Neural cell (in vitro differentiated cells): Measurements from ENCODE around the gene DNAJB9. TPM values are rescaled to one million over a fixed set of nuclear protein-coding genes. Genes with fewer than 3 reads are reported as not detected.

Experiments
- H2AFZ ChIP-seq: fragments of 200-600, 300-800 bp; sonication (generic), shearing (Covaris generic); 2 replicates; pipeline ENCODE4 v1.6.0; 2014; ENCODE audit warnings: low read depth, mild to moderate bottlenecking, antibody characterized with exemption, low read length, moderate library complexity
- H3F3A ChIP-seq: fragments of 200-600 bp; shearing (Covaris generic); 2 replicates; pipeline ENCODE4 v1.6.1; 2016; ENCODE audit warnings: mild to moderate bottlenecking, moderate library complexity, mixed read lengths, antibody characterized with exemption, low read length; ENCODE audit not compliant: insufficient read depth, poor library complexity, severe bottlenecking
- H3K27ac ChIP-seq: fragments of 200-600, 300-800 bp; sonication (generic), shearing (Covaris generic); 2 replicates; pipeline ENCODE4 v1.5.1; 2014; ENCODE audit warnings: mild to moderate bottlenecking, low read length, moderate library complexity
- H3K27me3 ChIP-seq: fragments of 300-800, 200-600 bp; sonication (generic), shearing (Covaris generic); 2 replicates; pipeline ENCODE4 v1.6.0; 2014; ENCODE audit warnings: mild to moderate bottlenecking, low read depth, low read length, moderate library complexity; ENCODE audit not compliant: insufficient read depth
- H3K36me3 ChIP-seq: fragments of 300-800, 200-600 bp; sonication (generic), shearing (Covaris generic); 2 replicates; pipeline ENCODE4 v1.5.1; 2014; ENCODE audit warnings: mild to moderate bottlenecking, antibody characterized with exemption, low read length, moderate library complexity; ENCODE audit not compliant: insufficient read depth
- H3K4me2 ChIP-seq: fragments of 300-800, 200-600 bp; sonication (generic), shearing (Covaris generic); 2 replicates; pipeline ENCODE4 v1.6.0; 2014; ENCODE audit warnings: mild to moderate bottlenecking, low read length
- H3K4me3 ChIP-seq: fragments of 300-800, 200-600 bp; sonication (generic), shearing (Covaris generic); 2 replicates; pipeline ENCODE4 v1.5.1; 2014; ENCODE audit warnings: mild to moderate bottlenecking, low read length, moderate library complexity
- H3K79me2 ChIP-seq: fragments of 200-600 bp; shearing (Covaris generic); replicated peaks from 2 replicates; pipeline ENCODE4 v1.6.0; 2014; ENCODE audit warnings: mild to moderate bottlenecking, low read length, moderate library complexity; ENCODE audit not compliant: insufficient read depth
- H3K9ac ChIP-seq: fragments of 300-800, 200-600 bp; sonication (generic), shearing (Covaris generic); 2 replicates; pipeline ENCODE4 v1.6.1; 2016; ENCODE audit warnings: mild to moderate bottlenecking, low read length, mixed read lengths
- H3K9me2 ChIP-seq: fragments of 200-600 bp; shearing (Covaris generic); 2 replicates; pipeline ENCODE4 v1.6.1; 2016; ENCODE audit warnings: mild to moderate bottlenecking, low read length, mixed read lengths; ENCODE audit not compliant: insufficient read depth
- H3K9me3 ChIP-seq: fragments of 200-600, 300-800 bp; sonication (generic), shearing (Covaris generic); 2 replicates; pipeline ENCODE4 v1.6.1; 2016; ENCODE audit warnings: mild to moderate bottlenecking, mixed run types, low read length, moderate library complexity, mixed read lengths
- H4K20me1 ChIP-seq: fragments of 200-600 bp; shearing (Covaris generic); 2 replicates; pipeline ENCODE4 v1.6.1; 2016; ENCODE audit warnings: mild to moderate bottlenecking, mixed run types; ENCODE audit not compliant: insufficient read depth
- CTCF ChIP-seq: fragments of 450-650 bp; IDR thresholded peaks from 2 replicates; pipeline ENCODE4 v1.5.1; 2014; ENCODE audit warnings: antibody characterized with exemption, mild to moderate bottlenecking, moderate library complexity; ENCODE audit not compliant: poor library complexity, severe bottlenecking
- EP300 ChIP-seq: fragments of 450-650 bp; conservative IDR thresholded peaks from 2 replicates; pipeline ENCODE4 v1.6.1; 2014; ENCODE audit warnings: antibody characterized with exemption, mild to moderate bottlenecking, moderate library complexity; ENCODE audit not compliant: poor library complexity, severe bottlenecking
- EZH2 ChIP-seq: fragments of 200-600, 300-800 bp; shearing (Covaris generic), sonication (generic); IDR thresholded peaks from 2 replicates; pipeline ENCODE4 v1.6.1; 2014; ENCODE audit warnings: antibody characterized with exemption, low read length, borderline replicate concordance, mild to moderate bottlenecking; ENCODE audit not compliant: insufficient read depth, poor library complexity, severe bottlenecking
- MXI1 ChIP-seq: fragments of 450-650 bp; conservative IDR thresholded peaks from 2 replicates; pipeline ENCODE4 v1.6.1; 2014; ENCODE audit warnings: antibody characterized with exemption, mild to moderate bottlenecking; ENCODE audit not compliant: poor library complexity, severe bottlenecking
- POLR2AphosphoS5 ChIP-seq: IDR thresholded peaks from 2 replicates; pipeline ENCODE4 v1.6.1; 2012
- RAD21 ChIP-seq: fragments of 450-650 bp; conservative IDR thresholded peaks from 2 replicates; pipeline ENCODE4 v1.6.1; 2014; ENCODE audit warnings: antibody characterized with exemption, mild to moderate bottlenecking, moderate library complexity
- REST ChIP-seq: IDR thresholded peaks from 2 replicates; pipeline ENCODE4 v1.6.1; 2012; ENCODE audit warnings: borderline replicate concordance
- SMC3 ChIP-seq: fragments of 450-650 bp; conservative IDR thresholded peaks from 2 replicates; pipeline ENCODE4 v1.6.1; 2014; ENCODE audit warnings: antibody characterized with exemption, mild to moderate bottlenecking, moderate library complexity; ENCODE audit not compliant: poor library complexity
- TAF1 ChIP-seq: IDR thresholded peaks from 2 replicates; pipeline ENCODE4 v1.6.1; 2012; ENCODE audit warnings: low read depth
- polyA plus RNA-seq: library from polyadenylated mRNA; depleted of rRNA; stranded (reverse); fragments of >200 nt; gene quantifications from 2 replicates; pipeline ENCODE4 v1.2.3, GENCODE V29; 2014

DNAJB9 gene
- polyA plus RNA-seq, 1 donor from 2014 or later, result 102 TPM

- Histone ChIP-seq H3K79me2 (peaks cover 45% of the 10 kb centered on the region), H3K4me2 (peak overlapping the region; percentile 96), H3K9ac (peak overlapping the region; percentile 89), H2AFZ (peak overlapping the region; percentile 41), H3K27me3 (no peaks in the 10 kb centered on the region), H4K20me1 (peaks cover 3% of the 10 kb centered on the region), H3K9me2 (no peaks in the 10 kb centered on the region), H3F3A (no peaks in the 10 kb centered on the region), H3K9me3 (no peaks in the 10 kb centered on the region), H3K4me3 (peak overlapping the region; percentile 70), H3K27ac (peak overlapping the region; percentile 94), H3K36me3 (no peaks in the 10 kb centered on the region)
- TF ChIP-seq EZH2 (no peak), POLR2AphosphoS5 (no peak), REST (peak; percentile 51), RAD21 (no peak), TAF1 (peak; percentile 59), SMC3 (no peak), CTCF (no peak)
Measured at GRCh38 chr7:108525327-108525984, 44.2 kb upstream of the DNAJB9 start.

GRCh38 chr7:108525985-108526767 is 43.5 kb upstream of the DNAJB9 start, which contains the start of gene PNPLA8:
PNPLA8 (minus strand) TSS chr7:108526135; CDS start chr7:108515491, 10,644 bp downstream.
- Histone ChIP-seq H2AFZ (peak within 1 kb of the TSS; percentile 58), H3K27ac (peak within 1 kb of the TSS; percentile 94)
- TF ChIP-seq EZH2, result no peak
- no peak for TF ChIP-seq REST
- peak; percentile 95 for TF ChIP-seq POLR2AphosphoS5
- peak; percentile 80 for TF ChIP-seq EP300
- TF ChIP-seq TAF1, result peak; percentile 47
- TF ChIP-seq RAD21, result no peak
- peak; percentile 76 for TF ChIP-seq MXI1
- TF ChIP-seq CTCF, result peak; percentile 24
- no peak for TF ChIP-seq SMC3

More at GRCh38 chr7:108525985-108526767, 43.5 kb upstream of the DNAJB9 start, which contains the start of gene PNPLA8:
- Histone ChIP-seq H3K27me3 (no peaks in the 10 kb centered on the region), H3K36me3 (no peaks in the 10 kb centered on the region), H3K4me3 (peak within 1 kb of the TSS; percentile 70), H4K20me1 (peaks cover 3% of the 10 kb centered on the region), H3K4me2 (peak within 1 kb of the TSS; percentile 96), H3K79me2 (peaks cover 38% of the 10 kb centered on the region), H3K9me2 (no peaks in the 10 kb centered on the region), H3K9me3 (no peaks in the 10 kb centered on the region), H3F3A (no peaks in the 10 kb centered on the region), H3K9ac (peak within 1 kb of the TSS; percentile 89)
